Measurements from ENCODE around the gene SLC1A4.

GRCh38 chr2:65057054-65057375, 67.8 kb downstream of the SLC1A4 start:
- TF ChIP-seq POLR2AphosphoS5 (IDR thresholded peaks at IDR 0.05): no peak
- TF ChIP-seq POLR2A (IDR thresholded peaks at IDR 0.05): no peak
- TF ChIP-seq CTCF (IDR thresholded peaks at IDR 0.05): no peak
- no peak for TF ChIP-seq EP300 (IDR thresholded peaks at IDR 0.05; ENCODE audit: low read depth)

Measured in transverse colon (tissue), 4 donors.